ENCODE results near the gene TARDBP.
"Not testable (repeated sequence)": the region's sequence is repeated elsewhere in the genome, so short reads cannot be mapped to it uniquely, and the experiment has no call there.

TARDBP gene

GRCh38 chr1:11061652-11062365, 49.4 kb downstream of the TARDBP start:
- no peak for DNase-seq

- DNase-seq = peak; percentile 20
Observed at GRCh38 chr1:11062965-11063401, 50.5 kb downstream of the TARDBP start.

GRCh38 chr1:11063937-11064537, 51.6 kb downstream of the TARDBP start:
- not testable (repeated sequence) for DNase-seq

- DNase-seq = no peak
Observed at GRCh38 chr1:11064942-11065341, 52.5 kb downstream of the TARDBP start.

- DNase-seq = no peak
Observed at GRCh38 chr1:11065796-11066195, 53.3 kb downstream of the TARDBP start.

GRCh38 chr1:11067716-11068599, 55.5 kb downstream of the TARDBP start:
- DNase-seq = no peak

GRCh38 chr1:11068600-11069473, 56.4 kb downstream of the TARDBP start:
- DNase-seq = no peak

GRCh38 chr1:11070876-11071275, 58.4 kb downstream of the TARDBP start:
- no peak for DNase-seq

- DNase-seq = no peak
Observed at GRCh38 chr1:11071463-11072215, 59.2 kb downstream of the TARDBP start.

- DNase-seq = no peak
Observed at GRCh38 chr1:11072216-11072917, 59.9 kb downstream of the TARDBP start.

- DNase-seq = not testable (repeated sequence)
Observed at GRCh38 chr1:11073398-11073797, 60.9 kb downstream of the TARDBP start.
